Prostate gland (tissue), 2 donors: ENCODE data around the gene ARHGAP4.

ENCODE experiments used
- CTCF ChIP-seq, 4 experiments: fragments of 200-600 bp in 2 of 4; fragments of 450-650 bp in 2 of 4; sonication (generic) in 2 of 4; IDR thresholded peaks; 1 replicate in 3 of 4; 2 replicates in 1 of 4; pipeline ENCODE4 v1.5.1; 2016 to 2019; ENCODE audit warnings: antibody characterized with exemption in 4 of 4, mild to moderate bottlenecking in 2 of 4, moderate library complexity in 2 of 4
- POLR2A ChIP-seq: fragments of 450-650 bp; IDR thresholded peaks from one replicate; pipeline ENCODE4 v1.6.1; 2016; ENCODE audit warnings: antibody characterized with exemption, mild to moderate bottlenecking

GRCh38 chrX:153888344-153888743 is 37.7 kb downstream of the ARHGAP4 start:
- TF ChIP-seq POLR2A: no peak
- TF ChIP-seq CTCF (IDR thresholded peaks at IDR 0.05): no peak
